Measurements from ENCODE around the gene SLC27A1. TPM values are rescaled to one million over a fixed set of nuclear protein-coding genes. Genes with fewer than 3 reads are reported as not detected.

The SLC27A1 gene
- total and polyA plus RNA-seq, 10 of the 15 experiments (the other 5 are each of a cell fraction or from before 2014, with no cell fraction given), result 0.11 to 2.3 (median 1.2) TPM

DNA sequence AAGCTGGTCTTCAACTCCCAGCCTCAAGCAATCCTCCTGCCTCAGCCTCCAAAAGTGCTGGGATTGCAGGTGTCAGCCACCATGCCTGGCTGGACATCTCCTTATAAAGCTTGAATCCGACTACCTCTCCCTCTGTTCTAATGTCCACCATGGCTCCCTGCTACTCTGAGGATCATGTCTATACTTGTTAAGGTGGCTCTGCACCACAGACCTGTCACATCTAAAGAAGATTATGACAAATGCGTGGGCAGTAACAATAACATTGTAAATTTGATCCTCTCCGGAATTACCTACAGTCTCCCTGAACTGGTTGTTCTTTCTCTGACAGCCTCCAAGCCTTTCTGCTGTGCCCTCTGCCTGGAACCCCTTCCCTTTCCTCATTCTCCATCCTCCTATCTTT is 11.4 kb upstream of the SLC27A1 start:
- DNase-seq (ENCODE audit: low read depth, low spot score), result no peak
- no peak overlapping the region for H3K4me3 ChIP-seq
- 31% methylated on average over 3 of the region's 3 CpGs for WGBS (ENCODE audit: insufficient coverage, insufficient replicate concordance, low lambda C conversion rate, missing lambda C conversion rate)
- no peaks in the 10 kb centered on the region for H3K36me3 ChIP-seq (ENCODE audit: control insufficient read depth in 2 of 2, insufficient read depth in 2 of 2, low read length in 1 of 2)
- no peak overlapping the region for H3K9ac ChIP-seq (ENCODE audit: control insufficient read depth, insufficient read depth, low read length)
- ChIA-PET SMC1A (ENCODE audit: uncharacterized antibody, unreplicated experiment) (interaction anchor here (0.6 kb wide), 1 partner anchor 129 kb away, joined by 3 read pairs; no protein-coding TSS in a partner anchor), POLR2A (interaction anchor here (0.9 kb wide), 1 partner anchor 8 kb away, joined by 10 read pairs; no protein-coding TSS in a partner anchor), RAD21 (ENCODE audit: unreplicated experiment) (no interaction called here), CTCF (no interaction called here)
- no peaks in the 10 kb centered on the region for H3K79me2 ChIP-seq (ENCODE audit: control insufficient read depth, insufficient read depth, low read length)
- no peak overlapping the region for H2AFZ ChIP-seq (ENCODE audit: control insufficient read depth, low read depth, low read length)
- H3K9me3 ChIP-seq (replicated peaks; ENCODE audit: control insufficient read depth, insufficient read depth, low read length), result no peaks in the 10 kb centered on the region
- in situ Hi-C loops (cut with MboI) (no loop called here), intact Hi-C loops (cut with micrococcal nuclease; ENCODE audit: unreplicated experiment) (no loop called here)
- H3K27me3 ChIP-seq (replicated peaks in 1 of 2; ENCODE audit: control insufficient read depth in 2 of 2, insufficient read depth in 2 of 2, low read length in 1 of 2), result peaks cover 3 to 7% of the 10 kb centered on the region in 2 experiments; a peak in 2 of 4 replicates
- no peaks in the 10 kb centered on the region for H3K4me1 ChIP-seq (ENCODE audit: control insufficient read depth, insufficient read depth, low read length)
- no peak for ATAC-seq
- FAIRE-seq, result no peak
- H3K27ac ChIP-seq (ENCODE audit: control insufficient read depth, insufficient read depth), result no peak overlapping the region
- BruUV-seq (replicated peaks), result no TSS peak
- peak; percentile 33; the same call in 1 of the 2 replicates for TF ChIP-seq RUNX3 (IDR thresholded peaks at IDR 0.05; ENCODE audit: low read length)
- TF ChIP-seq JUND (IDR thresholded peaks at IDR 0.05; ENCODE audit: low read depth, low read length), result no peak
- H3K4me2 ChIP-seq (ENCODE audit: control insufficient read depth, insufficient read depth), result no peak overlapping the region
- no peaks in the 10 kb centered on the region for H4K20me1 ChIP-seq (ENCODE audit: control insufficient read depth, insufficient read depth)

DNA sequence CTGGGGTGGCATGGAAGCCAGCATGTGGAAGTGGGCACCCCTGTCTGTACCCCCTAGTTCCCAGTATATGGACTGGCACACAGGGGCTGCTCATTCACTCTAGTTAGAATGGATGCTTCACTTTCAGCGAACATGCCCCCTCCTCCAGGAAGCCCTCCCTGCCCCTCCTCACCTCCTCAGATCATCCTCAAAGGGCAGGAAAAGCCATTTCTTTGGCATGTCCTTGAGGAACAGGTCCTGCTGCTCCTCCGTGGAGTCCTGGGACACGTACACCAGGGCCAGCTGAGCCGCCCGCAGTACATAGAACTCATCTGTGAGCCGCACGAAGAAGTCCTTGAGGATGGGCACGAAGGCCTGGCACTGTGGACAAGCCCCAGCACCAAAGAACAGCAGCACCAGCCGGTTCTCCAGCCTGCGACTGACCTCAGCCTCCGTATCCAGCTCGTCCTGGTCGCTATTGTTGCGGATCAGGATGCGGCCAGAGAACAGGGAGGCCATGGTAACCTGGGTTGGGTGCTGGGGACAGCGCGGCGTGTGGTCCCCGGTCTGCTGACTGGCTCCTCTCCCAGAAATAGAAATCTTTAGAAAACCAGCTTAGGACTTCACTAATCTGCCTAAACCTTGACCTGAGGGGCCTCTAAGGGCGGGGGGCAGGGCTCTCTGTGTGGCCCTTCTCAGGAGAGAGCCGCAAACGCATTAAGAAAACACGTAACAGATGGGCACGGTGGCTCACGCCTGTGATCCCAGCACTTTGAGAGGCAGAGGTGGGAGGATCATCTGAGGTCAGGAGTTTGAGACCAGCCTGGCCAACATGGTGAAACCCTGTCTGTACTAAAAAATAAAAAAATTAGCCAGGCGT is 9.7 kb upstream of the SLC27A1 start, which contains the start of gene NXNL1:
TSS of gene NXNL1 (minus strand) at position 555 of the 859 bp plus-strand sequence. CDS start at position 498, 57 bp downstream.
- Histone ChIP-seq H3K4me2 (ENCODE audit: control insufficient read depth, insufficient read depth) (no peak within 1 kb of the TSS), H2AFZ (ENCODE audit: control insufficient read depth, low read depth, low read length) (no peak within 1 kb of the TSS), H3K4me1 (ENCODE audit: control insufficient read depth, insufficient read depth, low read length) (no peaks in the 10 kb centered on the region), H3K9ac (ENCODE audit: control insufficient read depth, insufficient read depth, low read length) (no peak within 1 kb of the TSS), H3K79me2 (ENCODE audit: control insufficient read depth, insufficient read depth, low read length) (no peaks in the 10 kb centered on the region), H4K20me1 (ENCODE audit: control insufficient read depth, insufficient read depth) (no peaks in the 10 kb centered on the region), H3K36me3 (ENCODE audit: control insufficient read depth in 2 of 2, insufficient read depth in 2 of 2, low read length in 1 of 2) (no peaks in the 10 kb centered on the region), H3K9me3 (replicated peaks; ENCODE audit: control insufficient read depth, insufficient read depth, low read length) (no peaks in the 10 kb centered on the region), H3K4me3 (no peak within 1 kb of the TSS), H3K27ac (ENCODE audit: control insufficient read depth, insufficient read depth) (no peak within 1 kb of the TSS), H3K27me3 (replicated peaks in 1 of 2; ENCODE audit: control insufficient read depth in 2 of 2, insufficient read depth in 2 of 2, low read length in 1 of 2) (peaks cover 2 to 3% of the 10 kb centered on the region in 2 experiments; a peak in 2 of 4 replicates)
- FAIRE-seq (no peak), DNase-seq (ENCODE audit: low read depth, low spot score) (no peak), ATAC-seq (no peak)
- intact Hi-C loops (cut with micrococcal nuclease; ENCODE audit: unreplicated experiment), result no loop called here
- ChIA-PET CTCF (interaction anchor here (1.3 kb wide), 1 partner anchor 66 kb away, joined by 3 read pairs; the partner anchor contains the start of gene CCDC194), RAD21 (ENCODE audit: unreplicated experiment) (interaction anchor here (0.8 kb wide), 1 partner anchor 55 kb away, joined by 3 read pairs; the partner anchor contains the start of gene BST2), SMC1A (ENCODE audit: uncharacterized antibody, unreplicated experiment) (no interaction called here), POLR2A (no interaction called here)
- in situ Hi-C loops (cut with MboI), result no loop called here
- TF ChIP-seq IKZF1 (conservative IDR thresholded peaks at IDR 0.05) (no peak), WRNIP1 (IDR thresholded peaks at IDR 0.05; ENCODE audit: borderline replicate concordance, low read depth, low read length) (no peak), FOS (IDR thresholded peaks at IDR 0.05; ENCODE audit: borderline replicate concordance, extremely low read depth, insufficient read length) (no peak), FOXK2 (IDR thresholded peaks at IDR 0.05) (no peak), HDAC6 (IDR thresholded peaks at IDR 0.05; ENCODE audit: unreplicated experiment) (no peak), NBN (IDR thresholded peaks at IDR 0.05) (no peak), MEF2B (IDR thresholded peaks at IDR 0.05; ENCODE audit: partially characterized antibody, poor library complexity, severe bottlenecking) (no peak), PKNOX1 (IDR thresholded peaks at IDR 0.05) (no peak), MTA3 (IDR thresholded peaks at IDR 0.05; ENCODE audit: borderline replicate concordance, low read length) (no peak)
- TF ChIP-seq, protein P1, sequence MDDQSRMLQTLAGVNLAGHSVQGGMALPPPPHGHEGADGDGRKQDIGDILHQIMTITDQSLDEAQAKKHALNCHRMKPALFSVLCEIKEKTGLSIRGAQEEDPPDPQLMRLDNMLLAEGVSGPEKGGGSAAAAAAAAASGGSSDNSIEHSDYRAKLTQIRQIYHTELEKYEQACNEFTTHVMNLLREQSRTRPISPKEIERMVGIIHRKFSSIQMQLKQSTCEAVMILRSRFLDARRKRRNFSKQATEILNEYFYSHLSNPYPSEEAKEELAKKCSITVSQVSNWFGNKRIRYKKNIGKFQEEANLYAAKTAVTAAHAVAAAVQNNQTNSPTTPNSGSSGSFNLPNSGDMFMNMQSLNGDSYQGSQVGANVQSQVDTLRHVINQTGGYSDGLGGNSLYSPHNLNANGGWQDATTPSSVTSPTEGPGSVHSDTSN (IDR thresholded peaks at IDR 0.05; ENCODE audit: insufficient replicate concordance, low read depth, low read length), result no peak
- TF ChIP-seq, protein P2, sequence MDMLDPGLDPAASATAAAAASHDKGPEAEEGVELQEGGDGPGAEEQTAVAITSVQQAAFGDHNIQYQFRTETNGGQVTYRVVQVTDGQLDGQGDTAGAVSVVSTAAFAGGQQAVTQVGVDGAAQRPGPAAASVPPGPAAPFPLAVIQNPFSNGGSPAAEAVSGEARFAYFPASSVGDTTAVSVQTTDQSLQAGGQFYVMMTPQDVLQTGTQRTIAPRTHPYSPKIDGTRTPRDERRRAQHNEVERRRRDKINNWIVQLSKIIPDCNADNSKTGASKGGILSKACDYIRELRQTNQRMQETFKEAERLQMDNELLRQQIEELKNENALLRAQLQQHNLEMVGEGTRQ (IDR thresholded peaks at IDR 0.05; ENCODE audit: borderline replicate concordance, low read depth, low read length), result no peak
- BruUV-seq (replicated peaks), result no TSS peak
- WGBS (ENCODE audit: insufficient coverage, insufficient replicate concordance, low lambda C conversion rate, missing lambda C conversion rate), result 63% methylated on average over 26 of the region's 26 CpGs
